HG03139 (cell line): ENCODE results near the gene CLDN7.

Source experiments
- ATAC-seq: cut with Tn5 transposase; IDR thresholded peaks from one replicate; pipeline ENCODE4 v1.9.1; 2021; ENCODE audit not compliant: unreplicated experiment

Gene CLDN7

GRCh38 chr17:7262192-7262934 is at the start of gene CLDN7:
CLDN7 (minus strand) TSS chr17:7262478; CDS start chr17:7262043, 435 bp downstream.
- no peak for ATAC-seq

GRCh38 chr17:7311110-7311705 is 48.9 kb upstream of the CLDN7 start:
- no peak for ATAC-seq

- no peak for ATAC-seq
Observed at GRCh38 chr17:7309628-7310027, 47.4 kb upstream of the CLDN7 start.

GRCh38 chr17:7308625-7309433 is 46.6 kb upstream of the CLDN7 start:
- no peak for ATAC-seq

GRCh38 chr17:7307686-7308624 is 45.7 kb upstream of the CLDN7 start:
- ATAC-seq: peak; percentile 3

GRCh38 chr17:7306911-7307685 is 44.8 kb upstream of the CLDN7 start, which contains the start of gene EIF5A:
EIF5A (plus strand) TSS chr17:7307628; CDS start chr17:7309636, 2,008 bp downstream.
- peak; percentile 58 for ATAC-seq

- no peak for ATAC-seq
Observed at GRCh38 chr17:7304179-7304578, 41.9 kb upstream of the CLDN7 start.

GRCh38 chr17:7296189-7296861 is 34.0 kb upstream of the CLDN7 start:
- ATAC-seq: no peak

- no peak for ATAC-seq
Observed at GRCh38 chr17:7295230-7296180, 33.2 kb upstream of the CLDN7 start.

GRCh38 chr17:7294614-7295153 is 32.4 kb upstream of the CLDN7 start, which contains the start of gene YBX2:
YBX2 (minus strand) TSS chr17:7294639; CDS start chr17:7294500, 139 bp downstream.
- ATAC-seq: no peak

- ATAC-seq: no peak
Observed at GRCh38 chr17:7293816-7294613, 31.7 kb upstream of the CLDN7 start.

- no peak for ATAC-seq
Observed at GRCh38 chr17:7293159-7293558, 30.9 kb upstream of the CLDN7 start.

GRCh38 chr17:7292729-7293128 is 30.5 kb upstream of the CLDN7 start:
- no peak for ATAC-seq

GRCh38 chr17:7292194-7292593 is 29.9 kb upstream of the CLDN7 start:
- ATAC-seq: no peak

- no peak for ATAC-seq
Observed at GRCh38 chr17:7290685-7291084, 28.4 kb upstream of the CLDN7 start.

- ATAC-seq: no peak
Observed at GRCh38 chr17:7290166-7290565, 27.9 kb upstream of the CLDN7 start.
